Omental fat pad (tissue), 4 donors: ENCODE measurements around the gene TMEM106A. TPM values are rescaled to one million over a fixed set of nuclear protein-coding genes. Genes with fewer than 3 reads are reported as not detected.
"Not testable (repeated sequence)": the region's sequence is repeated elsewhere in the genome, so short reads cannot be mapped to it uniquely, and the experiment has no call there.

ENCODE experiments used
- ATAC-seq: fragments of 150-250 bp; one replicate; pipeline ENCODE4 v1.9.1; 2016; ENCODE audit warnings: mild to moderate bottlenecking, moderate library complexity; ENCODE audit not compliant: low FRiP score
- DNase-seq: peaks from one replicate; pipeline ENCODE4 v3.0.0-alpha.2; 2019; ENCODE audit warnings: low spot score
- small RNA-seq: library from RNA; depleted of rRNA; stranded (forward); fragments of <200 nt; gene quantifications from one replicate; pipeline ENCODE3, GENCODE V24; 2016
- total RNA-seq, 4 donors: library from RNA; depleted of rRNA; stranded (reverse); fragments of >200 nt; gene quantifications; one replicate each; pipeline ENCODE4 v1.1.0, GENCODE V29; 2016
- TF ChIP-seq, protein P1 (sequence below), 3 donors: fragments of 450-650 bp; IDR thresholded peaks; one replicate each; pipeline ENCODE4 v1.5.1; 2016 to 2017; ENCODE audit warnings: antibody characterized with exemption in 3 of 3, mild to moderate bottlenecking in 3 of 3, moderate library complexity in 2 of 3

TMEM106A gene
- total RNA-seq, 4 donors from 2014 or later: 8.9 to 15.1 (median 14.5) TPM

GRCh38 chr17:43226393-43226792, 14.7 kb downstream of the TMEM106A start:
- TF ChIP-seq, protein P1, sequence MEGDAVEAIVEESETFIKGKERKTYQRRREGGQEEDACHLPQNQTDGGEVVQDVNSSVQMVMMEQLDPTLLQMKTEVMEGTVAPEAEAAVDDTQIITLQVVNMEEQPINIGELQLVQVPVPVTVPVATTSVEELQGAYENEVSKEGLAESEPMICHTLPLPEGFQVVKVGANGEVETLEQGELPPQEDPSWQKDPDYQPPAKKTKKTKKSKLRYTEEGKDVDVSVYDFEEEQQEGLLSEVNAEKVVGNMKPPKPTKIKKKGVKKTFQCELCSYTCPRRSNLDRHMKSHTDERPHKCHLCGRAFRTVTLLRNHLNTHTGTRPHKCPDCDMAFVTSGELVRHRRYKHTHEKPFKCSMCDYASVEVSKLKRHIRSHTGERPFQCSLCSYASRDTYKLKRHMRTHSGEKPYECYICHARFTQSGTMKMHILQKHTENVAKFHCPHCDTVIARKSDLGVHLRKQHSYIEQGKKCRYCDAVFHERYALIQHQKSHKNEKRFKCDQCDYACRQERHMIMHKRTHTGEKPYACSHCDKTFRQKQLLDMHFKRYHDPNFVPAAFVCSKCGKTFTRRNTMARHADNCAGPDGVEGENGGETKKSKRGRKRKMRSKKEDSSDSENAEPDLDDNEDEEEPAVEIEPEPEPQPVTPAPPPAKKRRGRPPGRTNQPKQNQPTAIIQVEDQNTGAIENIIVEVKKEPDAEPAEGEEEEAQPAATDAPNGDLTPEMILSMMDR (IDR thresholded peaks at IDR 0.05): no peak
- no peak for DNase-seq
- no peak for ATAC-seq

GRCh38 chr17:43228020-43228782, 16.5 kb downstream of the TMEM106A start, which contains the start of gene CCDC200:
Gene CCDC200 (minus strand): TSS chr17:43228623. CDS start chr17:43228554, 69 bp downstream.
- not testable (repeated sequence) for DNase-seq, ATAC-seq

DNA sequence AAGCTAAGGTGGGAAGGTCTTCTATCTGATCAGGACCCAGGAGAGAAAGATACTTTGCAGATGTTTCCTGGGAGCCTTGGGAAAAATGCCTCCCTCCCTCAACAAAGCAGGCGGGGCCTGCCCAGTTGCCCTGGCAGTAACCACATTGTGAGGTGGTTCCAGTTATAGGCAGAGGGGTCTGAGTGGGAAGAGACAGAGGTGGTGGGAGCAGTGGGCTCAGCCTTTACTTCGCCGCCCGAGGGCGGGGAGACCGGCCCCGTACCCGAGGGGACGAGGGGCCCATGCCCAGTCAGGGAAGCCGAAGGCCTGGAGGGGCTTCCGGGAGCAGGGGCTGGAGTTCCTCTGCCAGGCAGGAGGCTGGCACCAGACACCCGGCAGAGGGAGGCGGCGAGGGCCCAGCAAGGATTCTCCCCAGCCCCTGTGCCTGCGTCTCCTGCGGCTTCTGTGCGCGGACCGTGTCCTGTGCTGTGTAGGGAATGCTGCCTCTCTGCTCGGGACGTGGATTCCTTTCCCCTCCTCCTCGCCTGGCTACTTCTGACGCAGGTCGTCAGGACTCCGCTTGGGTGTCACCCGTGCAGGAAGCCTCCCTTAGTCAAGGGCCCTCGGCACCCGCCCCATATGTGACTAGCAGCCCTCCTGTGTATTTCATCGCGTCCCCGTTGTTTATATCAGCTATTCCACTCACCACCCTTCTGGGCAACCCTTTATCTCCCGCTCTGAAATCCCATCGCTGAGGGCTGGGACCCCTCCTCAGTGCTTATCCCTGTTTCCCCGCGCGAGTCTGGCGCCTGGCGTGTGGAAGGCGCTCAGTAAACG, 19.7 kb downstream of the TMEM106A start:
- not testable (repeated sequence) for ATAC-seq

GRCh38 chr17:43232021-43232699, 20.5 kb downstream of the TMEM106A start:
- DNase-seq: peak; percentile 73
- not testable (repeated sequence) for ATAC-seq

More for the DNA sequence above, 19.7 kb downstream of the TMEM106A start:
- DNase-seq: not testable (repeated sequence)

- not testable (repeated sequence) for ATAC-seq, DNase-seq
Measured at GRCh38 chr17:43233263-43233662, 21.6 kb downstream of the TMEM106A start.

GRCh38 chr17:43233877-43234276, 22.2 kb downstream of the TMEM106A start, which contains the start of gene RNU2-1:
Gene RNU2-1 (minus strand): TSS chr17:43233977.
- ATAC-seq: not testable (repeated sequence)

DNA sequence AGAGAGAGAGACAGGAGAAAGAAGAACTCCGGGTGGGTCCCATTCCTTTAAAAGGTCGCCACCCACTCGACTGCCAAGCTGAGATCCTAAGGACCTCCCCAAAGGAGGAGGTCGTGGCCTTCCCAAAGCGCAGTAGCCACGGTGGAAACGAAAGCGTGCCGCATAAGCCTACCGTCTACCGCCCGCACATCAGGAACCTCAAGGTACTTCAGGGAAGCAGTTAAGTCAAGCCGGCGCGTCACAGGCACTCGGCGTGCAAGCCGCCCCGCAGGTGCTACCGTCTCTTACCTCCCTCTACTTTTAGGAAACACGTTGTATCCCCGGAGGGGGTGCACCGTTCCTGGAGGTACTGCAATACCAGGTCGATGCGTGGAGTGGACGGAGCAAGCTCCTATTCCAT, 27.9 kb downstream of the TMEM106A start:
- DNase-seq, ATAC-seq: not testable (repeated sequence)

More at GRCh38 chr17:43233877-43234276, 22.2 kb downstream of the TMEM106A start, which contains the start of gene RNU2-1:
- not testable (repeated sequence) for DNase-seq

DNA sequence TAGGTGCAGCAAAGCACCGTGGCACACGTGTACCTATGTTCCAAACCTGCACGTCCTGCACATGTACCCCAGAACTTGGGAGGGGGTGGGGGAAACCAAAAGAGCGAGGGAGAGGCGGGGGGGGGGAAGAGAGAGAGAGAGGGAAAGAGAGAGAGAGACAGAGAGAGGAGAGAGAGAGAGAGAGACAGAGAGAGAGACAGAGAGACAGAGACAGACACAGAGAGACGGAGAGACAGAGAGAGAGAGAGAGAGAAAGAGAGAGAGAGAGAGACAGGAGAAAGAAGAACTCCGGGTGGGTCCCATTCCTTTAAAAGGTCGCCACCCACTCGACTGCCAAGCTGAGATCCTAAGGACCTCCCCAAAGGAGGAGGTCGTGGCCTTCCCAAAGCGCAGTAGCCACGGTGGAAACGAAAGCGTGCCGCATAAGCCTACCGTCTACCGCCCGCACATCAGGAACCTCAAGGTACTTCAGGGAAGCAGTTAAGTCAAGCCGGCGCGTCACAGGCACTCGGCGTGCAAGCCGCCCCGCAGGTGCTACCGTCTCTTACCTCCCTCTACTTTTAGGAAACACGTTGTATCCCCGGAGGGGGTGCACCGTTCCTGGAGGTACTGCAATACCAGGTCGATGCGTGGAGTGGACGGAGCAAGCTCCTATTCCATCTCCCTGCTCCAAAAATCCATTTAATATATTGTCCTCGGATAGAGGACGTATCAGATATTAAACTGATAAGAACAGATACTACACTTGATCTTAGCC, 29.1 kb downstream of the TMEM106A start:
- not testable (repeated sequence) for ATAC-seq, DNase-seq

- ATAC-seq: not testable (repeated sequence)
Measured at GRCh38 chr17:43246456-43246855, 34.8 kb downstream of the TMEM106A start.

More at GRCh38 chr17:43246456-43246855, 34.8 kb downstream of the TMEM106A start:
- DNase-seq: not testable (repeated sequence)

Small RNA genes within 50 kb of the gene (small RNA-seq; reads per million reads assigned to genes)
- not detected for gene AC060780.2
- gene AC060780.3: not detected
- gene RF00004: not detected
- not detected for gene RNU2-1

Other genes starting within 250 kb of the TMEM106A start
- 10 to 100 TPM; 17.8 to 36.0 (median 20.2) TPM for gene AARSD1, start 247.4 kb upstream of the TMEM106A start, total RNA-seq
- 1 to 10 TPM in 1 of 4 donors, not detected in 3; 1.2 TPM for gene PTGES3L, start 231.8 kb upstream of the TMEM106A start, total RNA-seq
- 10 to 100 TPM in 2 of 4 donors, 1 to 10 TPM in 2; 8.5 to 12.4 (median 10.6) TPM for gene RUNDC1, start 231.3 kb upstream of the TMEM106A start, total RNA-seq
- gene RPL27, start 213.5 kb upstream of the TMEM106A start, total RNA-seq: 1,000 to 10,000 TPM in 3 of 4 donors, 100 to 1,000 TPM in 1; 852 to 1,453 (median 1,237) TPM
- gene IFI35, start 205.1 kb upstream of the TMEM106A start, total RNA-seq: 100 to 1,000 TPM in 1 of 4 donors, 10 to 100 TPM in 3; 29.1 to 108 (median 34.4) TPM
- gene VAT1, start 189.5 kb upstream of the TMEM106A start, total RNA-seq: 100 to 1,000 TPM; 147 to 304 (median 233) TPM
- 1 to 10 TPM in 1 of 4 donors, under 1 TPM in 3; 0.25 to 1.1 (median 0.64) TPM for gene RND2, start 186.6 kb upstream of the TMEM106A start, total RNA-seq
- 1 to 10 TPM; 2.4 to 8.8 (median 3.0) TPM for gene BRCA1, start 86.5 kb upstream of the TMEM106A start, total RNA-seq
- gene NBR1, start 40.7 kb upstream of the TMEM106A start, total RNA-seq: 10 to 100 TPM; 41.8 to 97.3 (median 75.3) TPM
- gene CCDC200, start 16.7 kb downstream of the TMEM106A start, total RNA-seq: not detected
- gene RNU2-1, start 22.1 kb downstream of the TMEM106A start, total RNA-seq: not detected
- gene ARL4D, start 187.1 kb downstream of the TMEM106A start, total RNA-seq: 10 to 100 TPM; 11.8 to 42.8 (median 27.1) TPM